DMS114 treated with DMSO at 0.1 percent for 48 hours (cell line): Measurements from ENCODE around the gene EIF5B.

Source experiments
- DNase-seq: peaks from one replicate; lab custom pipeline; 2025; ENCODE audit not compliant: unreplicated experiment; lab: John Stamatoyannopoulos, UW

EIF5B gene

GRCh38 chr2:99410276-99410675 lies 73.1 kb downstream of the EIF5B start:
- no peak for DNase-seq

GRCh38 chr2:99414566-99414965 lies 77.4 kb downstream of the EIF5B start:
- DNase-seq = no peak

GRCh38 chr2:99417396-99417795 lies 80.2 kb downstream of the EIF5B start:
- DNase-seq = no peak

GRCh38 chr2:99420031-99420430 lies 82.8 kb downstream of the EIF5B start:
- no peak for DNase-seq

GRCh38 chr2:99420751-99421299 lies 83.6 kb downstream of the EIF5B start:
- DNase-seq = no peak

- no peak for DNase-seq
These were observed 84.3 kb downstream of the EIF5B start for GRCh38 chr2:99421469-99421868.

GRCh38 chr2:99422599-99422998 lies 85.4 kb downstream of the EIF5B start:
- no peak for DNase-seq

GRCh38 chr2:99424371-99424770 lies 87.2 kb downstream of the EIF5B start:
- no peak for DNase-seq

- no peak for DNase-seq
These were observed 87.8 kb downstream of the EIF5B start for GRCh38 chr2:99425022-99425421.

GRCh38 chr2:99430614-99431291 lies 93.6 kb downstream of the EIF5B start:
- no peak for DNase-seq

- DNase-seq = no peak
These were observed 94.5 kb downstream of the EIF5B start for GRCh38 chr2:99431587-99432275.

GRCh38 chr2:99433340-99433739 lies 96.2 kb downstream of the EIF5B start:
- no peak for DNase-seq

GRCh38 chr2:99436874-99437273 lies 99.7 kb downstream of the EIF5B start:
- DNase-seq = no peak

GRCh38 chr2:99439971-99440505 lies 102.8 kb downstream of the EIF5B start:
- no peak for DNase-seq

GRCh38 chr2:99442837-99443236 lies 105.6 kb downstream of the EIF5B start:
- peak; percentile 32 for DNase-seq

GRCh38 chr2:99444222-99444621 lies 107.0 kb downstream of the EIF5B start:
- no peak for DNase-seq

GRCh38 chr2:99445065-99445464 lies 107.9 kb downstream of the EIF5B start:
- DNase-seq = no peak

GRCh38 chr2:99448556-99448955 lies 111.4 kb downstream of the EIF5B start:
- no peak for DNase-seq

- DNase-seq = no peak
These were observed 113.0 kb downstream of the EIF5B start for GRCh38 chr2:99450199-99450598.
